ENCODE data around the gene C5AR2. TPM values are rescaled to one million over a fixed set of nuclear protein-coding genes. Genes with fewer than 3 reads are reported as not detected.

C5AR2 gene
- total and polyA plus RNA-seq, 4 donors, result 0.61 to 2.8 (median 1.8) TPM

GRCh38 chr19:47322058-47322457 lies 9.9 kb upstream of the C5AR2 start:
- H3K4me3 ChIP-seq (ENCODE audit: low read depth in 1 of 3, low read length in 3 of 3), result no peak overlapping the region
- H3K9me3 ChIP-seq (ENCODE audit: control insufficient read depth in 4 of 4, low read length in 3 of 4), result no peaks in the 10 kb centered on the region
- no peak overlapping the region for H3K27ac ChIP-seq (ENCODE audit: low read depth in 1 of 2, low read length in 2 of 2)
- no peak overlapping the region for H3K9ac ChIP-seq (ENCODE audit: low read depth in 1 of 2, low read length in 2 of 2)
- no peaks in the 10 kb centered on the region for H3K4me1 ChIP-seq (ENCODE audit: control insufficient read depth in 4 of 4, insufficient read depth in 4 of 4, low read length in 3 of 4)
- no peaks in the 10 kb centered on the region for H3K36me3 ChIP-seq (ENCODE audit: control insufficient read depth in 4 of 4, insufficient read depth in 3 of 4, low read depth in 1 of 4, low read length in 3 of 4)
- TF ChIP-seq JUND (IDR thresholded peaks at IDR 0.05) (no peak), REST (IDR thresholded peaks at IDR 0.05) (no peak), ZBTB33 (IDR thresholded peaks at IDR 0.05) (no peak), TAF1 (conservative IDR thresholded peaks at IDR 0.05) (no peak), CTCF (IDR thresholded peaks at IDR 0.05; ENCODE audit: low read depth, low read length, missing input control) (no peak), EGR1 (IDR thresholded peaks at IDR 0.05; ENCODE audit: low read depth in 2 of 2) (no peak), YY1 (IDR thresholded peaks at IDR 0.05) (no peak), GABPA (IDR thresholded peaks at IDR 0.05 in 1 of 2, conservative IDR thresholded peaks at IDR 0.05 in 1 of 2) (no peak), RXRA (IDR thresholded peaks at IDR 0.05) (no peak), FOXA2 (IDR thresholded peaks at IDR 0.05) (no peak), FOXA1 (IDR thresholded peaks at IDR 0.05) (no peak), MAX (IDR thresholded peaks at IDR 0.05) (no peak), ATF3 (IDR thresholded peaks at IDR 0.05) (no peak), HNF4A (conservative IDR thresholded peaks at IDR 0.05) (no peak), HNF4G (IDR thresholded peaks at IDR 0.05) (no peak), RAD21 (IDR thresholded peaks at IDR 0.05) (no peak), NR2F2 (IDR thresholded peaks at IDR 0.05) (no peak), SP1 (IDR thresholded peaks at IDR 0.05) (no peak)
- WGBS, result 86% methylated on average over 2 of the region's 2 CpGs
- H3K27me3 ChIP-seq (ENCODE audit: control insufficient read depth in 4 of 4, insufficient read depth in 4 of 4, low read length in 3 of 4), result no peaks in the 10 kb centered on the region
- no peak for DNase-seq (ENCODE audit: low spot score)

All from liver (tissue), 9 donors.